Measurements from ENCODE around the gene LRRC4.

GRCh38 chr7:128010391-128011127 is 20.7 kb downstream of the LRRC4 start:
- TF ChIP-seq CTCF (IDR thresholded peaks at IDR 0.05) (no peak), POLR2A (IDR thresholded peaks at IDR 0.05) (no peak)

Data from testis (tissue), 2 donors.